OCI-LY1 (cell line): ENCODE data around the gene SWAP70.

Experiments
- H2AFZ ChIP-seq: fragments of 200-600 bp; sonication (generic), shearing (Covaris generic); 2 replicates; pipeline ENCODE4 v1.6.0; 2014; ENCODE audit warnings: antibody characterized with exemption, mild to moderate bottlenecking, low read length
- H3F3A ChIP-seq: fragments of 200-600 bp; sonication (generic), shearing (Covaris generic); 2 replicates; pipeline ENCODE4 v1.6.0; 2014; ENCODE audit warnings: mild to moderate bottlenecking, antibody characterized with exemption, low read length, moderate library complexity; ENCODE audit not compliant: insufficient read depth
- H3K27ac ChIP-seq: fragments of 200-600 bp; sonication (generic); 2 replicates; pipeline ENCODE4 v1.5.1; 2014; ENCODE audit warnings: low read length, mixed run types, mild to moderate bottlenecking, low read depth; ENCODE audit not compliant: poor library complexity, severe bottlenecking
- H3K27me3 ChIP-seq: fragments of 200-600 bp; sonication (generic); 2 replicates; pipeline ENCODE4 v1.6.0; 2014; ENCODE audit warnings: antibody characterized with exemption, mild to moderate bottlenecking, low read length, moderate library complexity; ENCODE audit not compliant: insufficient read depth
- H3K36me3 ChIP-seq: fragments of 200-600 bp; sonication (generic); 2 replicates; pipeline ENCODE4 v1.6.1; 2014; ENCODE audit warnings: mild to moderate bottlenecking, antibody characterized with exemption, low read length, moderate library complexity, mixed read lengths; ENCODE audit not compliant: insufficient read depth
- H3K4me1 ChIP-seq: fragments of 200-600 bp; sonication (generic); 2 replicates; pipeline ENCODE4 v1.5.1; 2014; ENCODE audit warnings: mild to moderate bottlenecking, low read length, moderate library complexity; ENCODE audit not compliant: insufficient read depth, severe bottlenecking
- H3K4me2 ChIP-seq: fragments of 200-600 bp; sonication (generic), shearing (Covaris generic); 2 replicates; pipeline ENCODE4 v1.6.1; 2014; ENCODE audit warnings: low read length
- H3K4me3 ChIP-seq: fragments of 200-600 bp; sonication (generic); 2 replicates; pipeline ENCODE4 v1.5.1; 2014; ENCODE audit warnings: low read length, low read depth, mild to moderate bottlenecking, mixed read lengths; ENCODE audit not compliant: poor library complexity, severe bottlenecking
- H3K79me2 ChIP-seq: fragments of 200-600 bp; shearing (Covaris generic); 2 replicates; pipeline ENCODE4 v1.6.1; 2016; ENCODE audit warnings: mixed run types, low read length, mixed read lengths; ENCODE audit not compliant: insufficient read depth
- H3K9ac ChIP-seq: fragments of 200-600 bp; sonication (generic), shearing (Covaris generic); 2 replicates; pipeline ENCODE4 v1.6.1; 2014; ENCODE audit warnings: mild to moderate bottlenecking, low read length, mixed read lengths
- H3K9me2 ChIP-seq: fragments of 200-600 bp; sonication (generic), shearing (Covaris generic); 2 replicates; pipeline ENCODE4 v1.6.1; 2014; ENCODE audit warnings: low read depth, mild to moderate bottlenecking, low read length, mixed read lengths
- H3K9me3 ChIP-seq: fragments of 200-600 bp; shearing (Covaris generic); 2 replicates; pipeline ENCODE4 v1.6.1; 2014; ENCODE audit warnings: low read length, mixed read lengths
- H4K20me1 ChIP-seq: fragments of 200-600 bp; sonication (generic), shearing (Covaris generic); 2 replicates; pipeline ENCODE4 v1.6.0; 2016; ENCODE audit warnings: mild to moderate bottlenecking, low read length; ENCODE audit not compliant: insufficient read depth
- CTCF ChIP-seq: fragments of 200-600 bp; sonication (generic), shearing (Covaris generic); IDR thresholded peaks from 2 replicates; pipeline ENCODE4 v1.5.1; 2017; ENCODE audit warnings: mild to moderate bottlenecking, antibody characterized with exemption, low read length, moderate library complexity, mixed read lengths
- EZH2 ChIP-seq: fragments of 200-600 bp; sonication (generic), shearing (Covaris generic); IDR thresholded peaks from 2 replicates; pipeline ENCODE4 v1.8.0; 2017; ENCODE audit warnings: borderline replicate concordance, mixed run types, mild to moderate bottlenecking, antibody characterized with exemption, low read length, moderate library complexity, mixed read lengths

SWAP70 gene

GRCh38 chr11:9772218-9772617, 108.3 kb downstream of the SWAP70 start:
- no peaks in the 10 kb centered on the region for H3K4me1 ChIP-seq
- no peaks in the 10 kb centered on the region for H3K79me2 ChIP-seq
- no peak overlapping the region for H3K9ac ChIP-seq
- TF ChIP-seq EZH2 (no peak), CTCF (no peak)
- H4K20me1 ChIP-seq: no peaks in the 10 kb centered on the region
- no peaks in the 10 kb centered on the region for H3K9me2 ChIP-seq
- H3K27me3 ChIP-seq: no peaks in the 10 kb centered on the region
- no peak overlapping the region for H3K27ac ChIP-seq
- no peaks in the 10 kb centered on the region for H3F3A ChIP-seq
- H3K4me3 ChIP-seq: no peak overlapping the region
- H2AFZ ChIP-seq: no peak overlapping the region
- no peaks in the 10 kb centered on the region for H3K36me3 ChIP-seq
- no peaks in the 10 kb centered on the region for H3K9me3 ChIP-seq
- H3K4me2 ChIP-seq: no peak overlapping the region

GRCh38 chr11:9773524-9773923, 109.6 kb downstream of the SWAP70 start:
- TF ChIP-seq CTCF (no peak), EZH2 (no peak)
- no peaks in the 10 kb centered on the region for H3K79me2 ChIP-seq
- H3K27ac ChIP-seq: no peak overlapping the region
- H3K9me2 ChIP-seq: no peaks in the 10 kb centered on the region
- H3K9me3 ChIP-seq: no peaks in the 10 kb centered on the region
- H3K4me3 ChIP-seq: no peak overlapping the region
- no peak overlapping the region for H2AFZ ChIP-seq
- no peaks in the 10 kb centered on the region for H4K20me1 ChIP-seq
- H3F3A ChIP-seq: no peaks in the 10 kb centered on the region
- no peak overlapping the region for H3K4me2 ChIP-seq
- no peaks in the 10 kb centered on the region for H3K27me3 ChIP-seq
- H3K36me3 ChIP-seq: no peaks in the 10 kb centered on the region
- no peak overlapping the region for H3K9ac ChIP-seq
- no peaks in the 10 kb centered on the region for H3K4me1 ChIP-seq

- no peak overlapping the region for H3K4me2 ChIP-seq
- H3K27me3 ChIP-seq: no peaks in the 10 kb centered on the region
- H3K9me2 ChIP-seq: no peaks in the 10 kb centered on the region
- H3K36me3 ChIP-seq: no peaks in the 10 kb centered on the region
- no peaks in the 10 kb centered on the region for H3K4me1 ChIP-seq
- no peaks in the 10 kb centered on the region for H3K9me3 ChIP-seq
- H3K27ac ChIP-seq: no peak overlapping the region
- H3F3A ChIP-seq: no peaks in the 10 kb centered on the region
- no peak overlapping the region for H3K4me3 ChIP-seq
- TF ChIP-seq CTCF (no peak), EZH2 (no peak)
- no peaks in the 10 kb centered on the region for H4K20me1 ChIP-seq
- no peaks in the 10 kb centered on the region for H3K79me2 ChIP-seq
- no peak overlapping the region for H2AFZ ChIP-seq
- no peak overlapping the region for H3K9ac ChIP-seq
Observed at GRCh38 chr11:9774109-9774508, 110.2 kb downstream of the SWAP70 start.
